H1 (cell line): ENCODE data around the gene MITF. TPM values are rescaled to one million over a fixed set of nuclear protein-coding genes. Genes with fewer than 3 reads are reported as not detected.

ENCODE experiments used
- CTCF ChIA-PET: fragments of 300-600 bp; sonication (Branson Sonifier 250); formaldehyde crosslinking; loops from one replicate; lab custom pipeline; 2021; ENCODE audit not compliant: partially characterized antibody; lab: Charles Lee
- POLR2A ChIA-PET: fragments of 300-600 bp; sonication (Branson Sonifier 250); formaldehyde crosslinking; loops from one replicate; lab custom pipeline; 2021; ENCODE audit warnings: inconsistent platforms; ENCODE audit not compliant: partially characterized antibody; lab: Charles Lee
- DNase-seq, 2 experiments: peaks; one replicate each; pipeline versions ENCODE4 v3.0.0 to v3.0.0-alpha.2; 2010 to 2022; ENCODE audit warnings: low spot score in 2 of 2, low read depth in 1 of 2, mixed read lengths in 1 of 2
- FAIRE-seq: peaks from 2 replicates; lab custom pipeline; 2011; peaks lifted over from hg19 to GRCh38; lab: Jason Lieb, UNC
- H2AFZ ChIP-seq: 2 replicates; pipeline ENCODE4 v1.8.1; 2012; ENCODE audit warnings: low read length, inconsistent platforms
- H2AK5ac ChIP-seq: 2 replicates; pipeline ENCODE4 v1.6.1; 2013; ENCODE audit warnings: low read depth, low read length
- H2BK120ac ChIP-seq: replicated peaks from 2 replicates; pipeline ENCODE3; 2013; ENCODE audit warnings: low read depth, low read length, inconsistent platforms
- H2BK12ac ChIP-seq: 2 replicates; pipeline ENCODE4 v1.6.1; 2013; ENCODE audit warnings: low read depth, low read length
- H2BK15ac ChIP-seq: 2 replicates; pipeline ENCODE4 v1.6.1; 2013; ENCODE audit warnings: low read length
- H2BK20ac ChIP-seq: 2 replicates; pipeline ENCODE4 v1.6.1; 2013; ENCODE audit warnings: low read length
- H2BK5ac ChIP-seq: 2 replicates; pipeline ENCODE4 v1.6.1; 2013; ENCODE audit warnings: low read depth, low read length
- H3K14ac ChIP-seq: 2 replicates; pipeline ENCODE4 v1.6.1; 2013; ENCODE audit warnings: inconsistent platforms; ENCODE audit not compliant: insufficient read length
- H3K18ac ChIP-seq: 2 replicates; pipeline ENCODE4 v1.6.1; 2013; ENCODE audit warnings: low read length; ENCODE audit errors: extremely low read depth
- H3K23ac ChIP-seq: 2 replicates; pipeline ENCODE4 v1.6.1; 2013; ENCODE audit warnings: inconsistent platforms; ENCODE audit not compliant: insufficient read length
- H3K23me2 ChIP-seq: 2 replicates; pipeline ENCODE4 v1.6.1; 2013; ENCODE audit warnings: low read depth, low read length
- H3K27ac ChIP-seq: 2 replicates; pipeline ENCODE4 v1.6.1; 2011; ENCODE audit warnings: low read depth, low read length, inconsistent platforms
- H3K27me3 ChIP-seq, 4 experiments: replicated peaks in 1 of 4; 1 replicate in 1 of 4; 2 replicates in 3 of 4; pipeline versions ENCODE4 v1.6.1 to v1.8.1; 2011 to 2013; ENCODE audit warnings: low read length in 3 of 4, mild to moderate bottlenecking in 3 of 4, inconsistent platforms in 2 of 4, mixed read lengths in 2 of 4, moderate library complexity in 1 of 4; ENCODE audit not compliant: control insufficient read depth in 3 of 4, insufficient read depth in 3 of 4; ENCODE audit errors: extremely low read depth in 1 of 4
- H3K36me3 ChIP-seq, 4 experiments: 2 replicates each; pipeline versions ENCODE4 v1.6.1 to v1.8.1; 2011 to 2013; ENCODE audit warnings: mild to moderate bottlenecking in 4 of 4, low read length in 3 of 4, moderate library complexity in 2 of 4, control low read depth in 1 of 4, inconsistent platforms in 1 of 4; ENCODE audit not compliant: insufficient read depth in 4 of 4, control insufficient read depth in 2 of 4
- H3K4ac ChIP-seq: replicated peaks from 2 replicates; pipeline ENCODE3; 2013; ENCODE audit warnings: low read length, low read depth, mixed read lengths, inconsistent platforms; ENCODE audit not compliant: insufficient read length
- H3K4me1 ChIP-seq, 4 experiments: replicated peaks in 1 of 4; 1 replicate in 1 of 4; 2 replicates in 3 of 4; pipeline versions ENCODE4 v1.6.1 to v1.8.1; 2011 to 2013; ENCODE audit warnings: low read length in 3 of 4, inconsistent platforms in 2 of 4, mixed read lengths in 1 of 4; ENCODE audit not compliant: insufficient read depth in 4 of 4, control insufficient read depth in 3 of 4
- H3K4me2 ChIP-seq, 2 experiments: 2 replicates each; pipeline versions ENCODE4 v1.6.1 to v1.8.1; 2011 to 2013; ENCODE audit warnings: low read depth in 2 of 2, low read length in 2 of 2, control low read depth in 1 of 2, inconsistent platforms in 1 of 2, mild to moderate bottlenecking in 1 of 2; ENCODE audit not compliant: insufficient read depth in 1 of 2
- H3K4me3 ChIP-seq, 4 experiments: fragments of 200-600, 300-600 bp in 1 of 4; sonication (generic), shearing (Covaris generic), sonication (Bioruptor Twin) in 1 of 4; 2 replicates each; pipeline versions ENCODE4 v1.5.1 to v1.8.1; 2011 to 2016; ENCODE audit warnings: low read length in 4 of 4, low read depth in 3 of 4, control low read depth in 2 of 4, inconsistent platforms in 2 of 4, mild to moderate bottlenecking in 2 of 4, mixed read lengths in 1 of 4, moderate library complexity in 1 of 4; ENCODE audit not compliant: insufficient read depth in 2 of 4; ENCODE audit errors: extremely low read depth in 1 of 4
- H3K56ac ChIP-seq: replicated peaks from 2 replicates; pipeline ENCODE3; 2013; ENCODE audit warnings: low read depth, mild to moderate bottlenecking, mixed read lengths, low read length, inconsistent platforms; ENCODE audit not compliant: insufficient read length
- H3K79me1 ChIP-seq: 2 replicates; pipeline ENCODE4 v1.6.1; 2013; ENCODE audit warnings: low read depth, low read length, control low read depth
- H3K79me2 ChIP-seq, 2 experiments: 2 replicates each; pipeline versions ENCODE4 v1.6.1 to v1.8.1; 2012 to 2013; ENCODE audit warnings: low read length in 2 of 2, mild to moderate bottlenecking in 2 of 2, inconsistent platforms in 1 of 2; ENCODE audit not compliant: insufficient read depth in 2 of 2, control insufficient read depth in 1 of 2
- H3K9ac ChIP-seq, 4 experiments: replicated peaks in 1 of 4; 1 replicate in 1 of 4; 2 replicates in 3 of 4; pipeline versions ENCODE4 v1.6.1 to v1.8.1; 2011 to 2013; ENCODE audit warnings: low read depth in 3 of 4, low read length in 3 of 4, control low read depth in 2 of 4, mild to moderate bottlenecking in 2 of 4, moderate library complexity in 2 of 4, inconsistent platforms in 1 of 4; ENCODE audit errors: extremely low read depth in 1 of 4
- H3K9me3 ChIP-seq, 2 experiments: 2 replicates each; pipeline versions ENCODE4 v1.6.1 to v1.8.1; 2012 to 2013; ENCODE audit warnings: mild to moderate bottlenecking in 2 of 2, moderate library complexity in 2 of 2, control low read depth in 1 of 2, inconsistent platforms in 1 of 2, low read depth in 1 of 2, low read length in 1 of 2, mixed read lengths in 1 of 2; ENCODE audit not compliant: insufficient read depth in 2 of 2
- H4K20me1 ChIP-seq, 2 experiments: replicated peaks in 1 of 2; 2 replicates each; pipeline versions ENCODE3 to v1.8.1; 2011 to 2013; ENCODE audit warnings: inconsistent platforms in 2 of 2, low read length in 2 of 2, mild to moderate bottlenecking in 1 of 2; ENCODE audit not compliant: insufficient read depth in 2 of 2, control insufficient read depth in 1 of 2
- H4K5ac ChIP-seq: 2 replicates; pipeline ENCODE4 v1.6.1; 2013; ENCODE audit warnings: low read length, low read depth, mixed read lengths, inconsistent platforms; ENCODE audit not compliant: insufficient read length
- H4K8ac ChIP-seq: 2 replicates; pipeline ENCODE4 v1.8.0; 2013; ENCODE audit warnings: mild to moderate bottlenecking, moderate library complexity, low read length, inconsistent platforms; ENCODE audit not compliant: insufficient read depth; ENCODE audit errors: extremely low read depth
- H4K91ac ChIP-seq: replicated peaks from 2 replicates; pipeline ENCODE3; 2013; ENCODE audit warnings: low read length, mixed read lengths, inconsistent platforms; ENCODE audit not compliant: insufficient read length
- RBBP5 ChIP-seq: IDR thresholded peaks from 2 replicates; pipeline ENCODE4 v1.7.1; 2012; ENCODE audit warnings: low read depth, mild to moderate bottlenecking, inconsistent platforms, low read length, moderate library complexity, borderline replicate concordance
- RNF2 ChIP-seq: fragments of 200-900, 300-1000 bp; sonication (generic); IDR thresholded peaks from 2 replicates; pipeline ENCODE4 v1.7.1; 2016; ENCODE audit warnings: borderline replicate concordance, low read depth, mild to moderate bottlenecking, antibody characterized with exemption, low read length; ENCODE audit not compliant: poor library complexity, severe bottlenecking; ENCODE audit errors: missing control alignments
- SRF ChIP-seq: IDR thresholded peaks from 2 replicates; pipeline ENCODE4 v1.6.1; 2011; ENCODE audit warnings: mild to moderate bottlenecking, low read depth, low read length, moderate library complexity
- TAF1 ChIP-seq: IDR thresholded peaks from 2 replicates; pipeline ENCODE4 v1.6.1; 2011; ENCODE audit warnings: mild to moderate bottlenecking, low read depth, low read length
- WGBS, 2 experiments: shearing (Covaris generic) in 1 of 2; methylation state at CpG; one replicate each; pipeline versions ENCODE4 v1.1.6 to v1.1.7; 2013 to 2015; ENCODE audit warnings: low lambda C conversion rate in 2 of 2, mixed read lengths in 2 of 2, inconsistent platforms in 1 of 2, low coverage in 1 of 2, missing lambda C conversion rate in 1 of 2; ENCODE audit not compliant: insufficient replicate concordance in 2 of 2, insufficient coverage in 1 of 2, insufficient read length in 1 of 2; ENCODE audit errors: extremely low coverage in 1 of 2, missing lambda C conversion rate in 1 of 2; 5-methylcytosine and 5-hydroxymethylcytosine counted together
- polyA plus RNA-seq, 7 experiments: library from polyadenylated mRNA; depleted of rRNA in 3 of 7; stranded (reverse) in 5 of 7; unstranded in 2 of 7; fragments of >200 nt in 5 of 7; fragments of 200-250 nt in 2 of 7; gene quantifications; 1 replicate in 5 of 7; 2 replicates in 1 of 7; 4 replicates in 1 of 7; pipeline versions ENCODE4 v1.2.1 to v1.2.3, GENCODE V29; 2011 to 2013; ENCODE audit warnings: missing spikeins in 2 of 7, mixed read lengths in 2 of 7
- total RNA-seq: library from RNA; stranded (reverse); fragmentation: NEBNext Ultra II Directional; extraction: Animal tissue kit (Norgen Biotek cat#: 25700); gene quantifications from 2 replicates; pipeline ENCODE4 v1.2.1, GENCODE V29; 2021

MITF gene
- total and polyA plus RNA-seq, 2 of the 8 experiments (the other 6 are each of a cell fraction or from before 2014, with no cell fraction given) = 0.53 to 1.4 TPM

DNA sequence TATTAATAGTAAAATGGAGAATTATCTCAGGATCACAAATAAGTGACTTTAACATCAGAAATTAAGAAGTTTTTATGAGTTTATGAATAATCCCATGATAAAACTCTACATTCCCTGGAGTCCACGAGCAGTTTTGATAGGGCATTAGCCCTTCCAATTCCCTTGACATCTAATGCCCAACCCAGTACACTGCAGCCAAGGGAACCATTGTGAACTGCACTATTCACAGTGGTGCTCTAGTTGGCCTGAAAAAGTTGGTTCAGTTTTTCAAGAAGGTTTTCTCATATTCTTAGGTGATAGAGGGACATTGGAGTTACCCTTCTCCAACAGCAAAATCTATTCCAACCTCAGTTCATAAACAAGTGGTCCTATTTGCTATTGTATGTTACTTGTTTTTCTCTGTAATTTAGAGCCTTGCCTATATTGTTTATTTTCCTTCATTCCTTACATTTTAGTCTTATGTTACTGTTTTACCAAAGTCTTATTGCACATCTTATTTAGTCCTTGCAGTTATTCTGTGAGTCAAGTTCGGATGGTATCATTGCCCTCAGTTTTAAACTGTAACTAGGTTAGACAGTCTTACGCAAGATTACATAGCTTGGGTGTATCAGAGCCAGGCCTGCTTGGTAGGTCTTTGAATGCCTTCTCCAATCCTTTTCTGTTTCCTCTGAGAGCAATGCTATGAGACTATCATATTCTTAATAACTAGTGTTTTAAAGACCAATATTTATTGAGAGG lies 202.3 kb downstream of the MITF start:
- no peak overlapping the region for H3K4me3 ChIP-seq
- no peak overlapping the region for H3K56ac ChIP-seq
- H3K14ac ChIP-seq = no peak overlapping the region
- H3K79me1 ChIP-seq = no peaks in the 10 kb centered on the region
- POLR2A ChIA-PET = interaction anchor here (0.6 kb wide), 1 partner anchor 606 kb away, joined by 3 read pairs; no protein-coding TSS in a partner anchor
- no peak overlapping the region for H4K91ac ChIP-seq
- no peaks in the 10 kb centered on the region for H3K23me2 ChIP-seq
- no peak overlapping the region for H4K5ac ChIP-seq
- no peak overlapping the region for H2AK5ac ChIP-seq
- H4K8ac ChIP-seq = no peak overlapping the region
- H4K20me1 ChIP-seq = no peaks in the 10 kb centered on the region
- CTCF ChIA-PET = interaction anchor here (0.7 kb wide), 2 partner anchors 33 to 417 kb away, joined by 3 read pairs; no protein-coding TSS in a partner anchor
- no peak for FAIRE-seq
- WGBS, 2 experiments = 91% methylated on average over 3 of the region's 3 CpGs; no CpG with 5 or more reads in 1 of the 2 experiments
- no peak overlapping the region for H3K9ac ChIP-seq
- H3K4ac ChIP-seq = no peak overlapping the region
- H2BK12ac ChIP-seq = no peak overlapping the region
- no peak overlapping the region for H2BK20ac ChIP-seq
- H2AFZ ChIP-seq = no peak overlapping the region
- H3K4me1 ChIP-seq = peaks cover 0 to 6% (median 0%) of the 10 kb centered on the region in 4 experiments; a peak in 1 of 7 replicates
- DNase-seq = no peak
- H2BK5ac ChIP-seq = no peak overlapping the region
- TF ChIP-seq TAF1 (no peak), SRF (no peak), RBBP5 (no peak), RNF2 (no peak)
- no peaks in the 10 kb centered on the region for H3K9me3 ChIP-seq
- no peak overlapping the region for H3K18ac ChIP-seq
- no peak overlapping the region for H3K27ac ChIP-seq
- no peaks in the 10 kb centered on the region for H3K79me2 ChIP-seq
- H3K36me3 ChIP-seq = no peaks in the 10 kb centered on the region
- H3K23ac ChIP-seq = no peak overlapping the region
- no peak overlapping the region for H2BK120ac ChIP-seq
- no peak overlapping the region for H2BK15ac ChIP-seq
- H3K4me2 ChIP-seq = no peak overlapping the region
- H3K27me3 ChIP-seq = no peaks in the 10 kb centered on the region
